Stimulated activated naive CD8-positive, alpha-beta T cell treated with anti-CD3 and anti-CD28 coated beads, Interleukin-15, Interleukin-2, amounts not matched to agents 100 U/mL and 50 U/mL, for 24 hours (primary cell): ENCODE results near the gene HNRNPLL.
A peak's percentile ranks its signal among the peaks of the same experiment; 100 is the strongest.
"Not testable (repeated sequence)": the region's sequence is repeated elsewhere in the genome, so short reads cannot be mapped to it uniquely, and the experiment has no call there.

Experiments
- ATAC-seq: fragments of 150-1000 bp; cut with Tn5 transposase; one replicate; pipeline ENCODE4 v1.10.0; 2021
- DNase-seq: peaks from one replicate; pipeline ENCODE4 v3.0.0; 2021

HNRNPLL gene

DNA sequence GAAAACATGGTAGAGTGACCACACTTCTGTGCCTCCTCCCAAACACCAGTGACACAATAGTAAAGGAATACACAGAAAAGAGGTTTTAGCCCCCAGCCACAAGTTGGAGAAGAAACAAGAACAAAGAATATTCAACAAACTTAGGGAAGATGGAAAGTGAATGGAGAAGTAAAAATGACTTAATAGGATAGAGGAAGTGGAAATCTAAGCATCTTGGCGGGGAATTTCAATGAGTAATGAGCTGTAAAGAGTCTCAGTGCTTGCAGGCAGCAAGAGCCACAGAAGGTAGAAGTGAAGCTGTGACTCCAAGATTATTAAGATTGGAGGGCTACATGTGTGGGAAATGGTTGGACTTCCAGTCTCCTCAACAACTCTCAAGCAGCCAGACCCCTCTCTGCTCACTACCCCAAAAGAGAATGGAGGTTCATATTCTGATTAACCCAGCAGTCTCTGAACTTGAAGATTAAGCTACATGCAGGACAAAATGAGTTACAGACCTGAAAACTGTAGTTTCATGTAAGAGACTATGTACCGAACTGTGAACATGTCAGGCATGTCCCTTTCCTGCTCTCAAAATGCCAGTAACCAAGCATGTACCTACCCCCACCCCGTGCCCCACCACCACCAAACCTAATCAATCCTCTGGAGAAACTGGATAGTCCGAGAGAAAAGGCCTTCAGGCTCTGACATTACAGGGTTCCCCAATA is 16.9 kb upstream of the HNRNPLL start:
- ATAC-seq (no peak), DNase-seq (no peak)

DNA sequence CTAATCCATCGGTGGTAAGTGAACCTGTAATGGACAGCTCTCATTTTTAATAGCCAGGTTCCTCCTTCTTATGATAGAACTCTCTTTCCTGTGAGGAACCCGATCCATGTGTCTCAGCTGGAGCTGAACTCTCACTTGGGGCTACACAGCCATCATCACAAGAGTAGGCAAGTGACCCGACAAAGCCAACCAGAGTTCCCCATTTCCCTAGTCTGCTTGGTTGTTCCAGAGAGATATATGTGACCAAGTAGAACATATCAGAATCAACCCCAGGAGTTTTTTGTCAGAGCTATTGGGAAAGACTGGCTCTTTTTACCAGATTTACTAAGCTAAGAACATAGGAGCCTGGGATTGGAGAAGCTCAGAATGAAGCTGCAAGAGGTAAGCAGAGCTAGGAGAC is 14.6 kb upstream of the HNRNPLL start:
- DNase-seq (no peak), ATAC-seq (no peak)

DNA sequence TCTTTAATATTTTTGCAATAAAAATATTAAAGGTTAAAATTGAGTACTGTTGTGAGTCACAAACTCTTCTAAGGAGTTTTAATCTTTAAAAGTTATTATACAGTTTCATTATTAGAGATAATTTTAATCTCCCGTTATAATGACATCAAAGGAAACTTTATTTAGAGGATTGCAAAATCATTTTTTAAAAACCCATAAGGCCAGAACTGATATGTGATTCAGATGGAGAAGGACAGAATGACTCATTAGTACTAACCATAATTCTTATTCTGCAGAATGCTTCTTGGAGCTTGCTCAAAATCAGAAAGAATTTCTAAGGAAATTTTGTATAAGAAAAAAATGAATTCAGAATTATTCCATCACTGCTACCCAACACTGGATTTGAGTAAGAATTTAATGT is 12.5 kb upstream of the HNRNPLL start:
- peak; percentile 50 for ATAC-seq
- DNase-seq = no peak

DNA sequence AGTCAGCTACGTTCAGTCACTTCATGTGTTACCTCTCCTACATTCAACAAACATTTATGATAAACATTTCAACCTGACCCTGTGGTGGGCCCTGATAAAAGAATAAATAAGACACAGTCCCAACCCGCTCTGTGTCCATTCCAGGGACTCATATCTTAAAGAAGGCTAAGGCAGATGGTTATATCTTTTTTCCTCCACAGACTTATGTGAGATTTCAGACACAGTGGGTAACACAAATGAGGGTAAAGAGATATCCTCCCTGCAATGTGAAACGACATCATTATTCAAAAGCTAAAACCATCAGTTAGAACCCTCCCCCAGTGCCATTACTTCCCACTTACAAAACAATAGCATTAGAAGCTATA is 11.1 kb upstream of the HNRNPLL start:
- DNase-seq (no peak), ATAC-seq (no peak)

DNA sequence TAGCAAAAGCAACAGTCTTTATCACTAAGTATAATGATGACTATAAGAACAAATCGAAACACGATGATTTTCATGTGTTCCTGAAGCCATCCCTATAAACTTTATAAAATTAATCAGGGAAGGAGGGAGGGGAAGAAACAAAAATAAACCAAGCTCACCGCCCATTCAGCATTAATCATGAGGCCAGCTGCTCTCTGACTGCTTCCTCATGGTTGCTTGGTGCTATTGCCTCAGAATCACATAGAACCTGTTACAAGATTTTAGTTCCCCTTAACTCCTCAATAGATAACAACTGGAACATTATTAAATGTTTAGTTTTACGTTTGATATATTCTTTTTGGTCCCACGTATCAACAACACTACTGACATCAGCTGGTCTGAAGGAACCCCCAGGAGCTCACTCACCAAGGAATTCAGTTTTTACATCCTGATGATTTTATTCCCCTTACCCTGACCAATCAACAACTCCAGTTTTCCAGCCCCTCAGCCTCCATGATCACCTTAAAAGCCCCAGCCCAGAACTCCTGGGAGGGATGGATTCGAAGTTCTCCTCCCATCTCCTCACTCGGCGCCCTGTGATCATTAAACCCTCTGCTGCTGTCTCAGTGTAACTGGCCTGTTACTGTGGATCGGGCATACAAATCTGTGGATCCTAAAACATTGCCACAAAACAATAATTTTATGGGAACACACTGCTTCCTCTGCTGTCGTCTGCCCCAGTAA is 10.6 kb upstream of the HNRNPLL start:
- ATAC-seq (no peak), DNase-seq (no peak)

DNA sequence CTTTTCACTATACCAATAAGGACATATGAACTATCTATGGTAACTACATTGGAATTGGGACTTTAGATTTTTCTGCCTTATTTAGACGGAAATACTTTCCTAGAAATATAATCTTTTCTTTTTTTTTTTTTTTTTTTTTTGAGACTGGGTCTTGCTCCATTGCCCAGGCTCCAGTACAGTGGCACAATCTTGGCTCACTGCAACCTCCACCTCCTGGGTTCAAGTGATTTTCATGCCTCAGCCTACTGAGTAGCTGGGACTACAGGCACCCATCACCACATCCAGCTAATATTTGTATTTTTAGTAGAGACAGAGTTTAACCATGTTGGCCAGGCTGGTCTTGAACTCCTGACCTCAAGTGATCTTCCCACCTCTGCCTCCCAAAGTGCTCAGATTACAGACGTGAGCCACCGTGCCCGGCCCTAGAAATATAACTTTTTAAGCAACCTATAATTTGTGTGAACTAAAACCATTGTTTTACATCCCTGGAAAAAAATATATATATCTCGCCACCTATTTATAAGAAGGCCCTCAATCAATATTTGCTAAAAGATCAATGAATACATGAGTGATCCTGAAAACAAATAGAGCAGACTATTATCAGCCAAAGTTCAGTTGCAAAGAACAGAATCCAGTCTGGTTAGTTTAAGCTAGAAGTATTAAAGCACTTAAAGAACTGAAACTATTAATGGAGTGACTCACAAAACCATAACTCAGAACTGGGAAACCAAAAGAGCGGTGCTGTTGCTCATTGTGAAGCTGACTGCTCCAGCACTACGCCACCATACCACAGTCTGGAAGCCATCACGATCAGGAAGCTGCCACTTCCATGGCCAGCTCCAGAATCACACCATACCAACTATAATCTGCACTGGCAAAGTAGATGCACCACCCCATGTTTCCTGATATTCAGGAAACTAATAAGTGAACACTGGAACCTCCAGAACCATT is 8.4 kb upstream of the HNRNPLL start:
- peak; percentile 83 for ATAC-seq
- DNase-seq = peak; percentile 43

DNA sequence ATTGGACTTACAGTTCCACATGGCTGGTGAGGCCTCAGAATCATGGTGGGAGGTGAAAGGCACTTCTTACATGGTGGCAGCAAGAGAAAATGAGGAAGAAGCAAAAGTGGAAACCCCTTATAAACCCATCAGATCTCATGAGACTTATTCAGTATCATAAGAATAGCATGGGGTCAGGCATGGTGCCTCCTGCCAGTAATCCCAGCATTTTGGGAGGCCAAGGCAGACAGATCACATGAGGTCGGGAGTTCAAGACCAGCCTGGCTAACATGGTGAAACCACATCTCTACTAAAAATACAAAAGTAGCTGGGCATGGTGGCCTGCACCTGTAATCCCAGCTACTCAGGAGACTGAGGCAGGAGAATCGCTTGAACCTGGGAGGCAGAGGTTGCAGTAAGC is 6.5 kb upstream of the HNRNPLL start:
- ATAC-seq, DNase-seq: not testable (repeated sequence)

DNA sequence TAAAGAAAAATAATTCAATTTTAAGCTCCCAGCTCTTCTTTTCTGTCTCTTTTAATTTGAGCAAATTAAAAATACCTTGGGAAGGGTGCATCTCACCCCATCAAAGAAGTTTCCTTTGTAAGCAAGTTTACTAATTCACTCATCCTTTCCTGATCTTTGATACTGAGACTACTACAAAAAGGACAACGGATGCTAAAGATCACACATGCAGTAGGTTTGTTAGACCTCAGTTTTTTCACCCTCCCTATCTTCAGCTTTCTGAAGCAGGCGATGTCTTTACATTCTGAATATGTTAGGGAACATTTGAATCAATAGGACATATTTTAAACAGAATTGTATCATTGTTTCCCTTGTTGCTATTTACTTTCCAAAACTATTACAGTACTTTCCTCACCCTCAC is 6.0 kb upstream of the HNRNPLL start:
- ATAC-seq (peak; percentile 12), DNase-seq (no peak)

DNA sequence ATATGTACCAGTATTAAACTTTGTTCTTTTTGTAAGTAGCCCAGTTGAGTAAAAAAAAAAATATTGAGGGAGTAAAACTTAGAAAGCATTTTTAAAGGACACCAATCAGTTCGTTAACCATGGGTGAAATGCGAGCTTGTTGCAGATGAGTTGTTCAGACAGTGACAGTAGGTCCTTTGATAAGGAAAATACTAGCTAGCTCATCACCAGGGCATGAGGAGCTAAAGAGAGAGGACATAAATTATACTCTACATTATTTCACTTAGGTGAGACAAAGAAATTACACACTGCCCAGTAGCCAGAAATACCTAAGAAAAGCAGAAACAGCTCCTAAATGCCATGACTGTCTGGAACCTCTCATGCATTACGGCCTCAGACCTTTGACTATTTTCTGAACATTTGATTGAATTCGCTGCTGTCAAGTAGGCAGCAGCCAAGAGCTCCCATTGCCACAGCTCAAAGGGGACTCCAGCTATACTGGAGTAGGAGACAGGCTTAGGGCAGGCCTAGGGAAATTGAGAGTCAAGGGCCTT is 2.6 kb upstream of the HNRNPLL start:
- DNase-seq (no peak), ATAC-seq (no peak)

DNA sequence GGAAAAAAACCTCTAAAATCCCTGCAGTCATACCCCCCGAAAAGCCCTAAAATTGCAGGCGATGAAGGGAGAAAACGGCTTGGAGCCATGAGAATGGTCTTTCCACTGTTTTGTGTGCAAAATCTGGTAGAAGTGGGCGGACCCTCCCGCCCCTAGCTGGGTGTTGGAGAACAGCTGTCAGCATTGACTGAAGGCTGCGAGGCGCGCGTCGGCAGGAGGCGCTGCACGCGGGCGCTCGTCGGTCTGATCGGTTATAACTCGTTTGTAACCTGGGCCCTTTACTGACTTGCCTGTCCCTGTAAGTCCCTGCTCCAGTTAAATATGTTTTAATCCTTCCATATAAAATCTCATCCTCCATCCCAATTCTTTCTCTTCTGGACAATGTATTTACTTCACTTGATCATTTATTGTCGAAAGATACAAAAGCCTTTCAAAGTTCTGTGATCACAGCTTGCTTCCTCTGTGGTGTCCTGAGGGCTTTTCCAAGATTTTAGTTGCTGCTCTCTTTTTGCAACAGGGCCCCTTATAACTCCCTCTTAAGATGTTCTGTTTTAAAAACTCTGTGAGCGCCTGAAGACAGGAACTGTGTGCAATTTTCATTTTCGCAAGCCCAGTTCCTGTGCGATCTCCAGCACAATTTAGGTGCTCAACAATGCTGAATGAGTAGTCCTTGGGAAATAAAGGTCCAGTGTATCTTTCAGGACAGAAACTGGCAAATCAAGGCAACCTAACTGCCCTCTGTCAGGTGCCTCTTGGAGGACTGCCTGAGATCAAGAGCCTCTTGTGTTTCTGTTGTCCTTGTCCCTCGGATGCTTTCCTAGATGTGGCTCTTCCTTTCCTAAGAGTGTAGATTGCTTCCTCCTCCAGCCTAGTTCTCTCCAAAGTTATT is 918 bp upstream of the HNRNPLL start:
- DNase-seq (peak; percentile 84), ATAC-seq (peak; percentile 78)

DNA sequence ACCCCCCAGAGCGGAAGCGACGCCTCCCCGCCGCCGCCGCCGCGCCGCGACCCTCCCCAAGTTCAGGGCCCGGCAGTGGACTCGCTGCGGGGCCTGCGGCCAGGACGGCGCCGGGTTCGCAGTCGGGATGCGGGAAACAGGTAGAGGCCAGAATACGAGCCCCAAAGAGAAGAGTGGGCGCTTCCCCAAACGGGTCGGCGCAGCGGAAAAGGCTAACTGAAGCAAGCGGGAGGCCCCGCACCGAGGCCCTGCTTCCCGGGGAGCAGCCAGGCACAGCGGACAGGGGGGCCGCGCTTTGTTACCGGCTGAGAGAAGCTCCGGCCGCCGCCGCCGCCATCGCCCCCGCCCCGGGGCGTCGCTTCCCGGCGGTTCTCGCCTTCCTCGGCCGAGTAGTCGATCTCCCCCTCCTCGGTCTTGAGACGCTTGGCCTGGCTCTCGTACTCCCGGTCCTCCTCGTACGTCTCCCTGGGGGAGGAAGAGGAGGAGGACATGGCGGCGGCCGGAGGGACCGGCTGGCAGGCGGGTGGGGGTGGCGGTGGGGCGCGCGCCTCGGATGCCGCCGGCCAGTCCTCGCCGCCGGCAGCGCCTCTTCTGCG is 494 bp downstream of the HNRNPLL start:
- ATAC-seq (peak; percentile 2), DNase-seq (peak; percentile 51)

DNA sequence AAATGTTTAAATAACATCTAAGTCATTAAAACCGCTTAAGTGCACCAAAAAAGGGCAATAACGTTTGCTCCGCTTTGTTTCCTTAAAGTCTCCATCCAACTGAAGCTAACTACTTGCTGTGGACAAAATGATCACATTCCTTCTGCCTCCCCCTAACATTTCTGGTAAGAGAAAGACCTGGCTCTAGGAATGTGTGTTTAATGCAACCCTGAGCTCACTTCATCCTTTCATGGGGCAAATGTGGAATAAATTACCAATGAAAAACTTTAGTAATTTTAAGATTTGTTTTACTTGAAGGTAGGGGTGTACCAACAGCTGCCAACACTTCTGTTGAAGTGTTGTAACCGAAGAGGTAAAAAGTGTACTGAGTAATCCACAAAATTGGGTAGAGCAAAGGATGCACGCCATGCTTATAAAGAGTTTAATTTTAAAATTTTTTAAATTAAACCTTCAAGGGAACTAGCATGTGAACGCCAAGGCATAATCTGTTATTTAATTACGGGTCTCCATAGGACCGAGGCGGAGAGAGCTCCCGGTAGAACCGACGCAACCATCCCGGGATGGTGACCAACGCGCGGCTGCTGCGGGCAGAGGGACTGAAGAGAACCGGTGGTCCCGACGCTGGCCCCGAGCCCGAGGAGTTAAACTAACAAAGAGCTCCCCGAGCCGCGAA is 1.1 kb downstream of the HNRNPLL start:
- DNase-seq (no peak), ATAC-seq (no peak)

DNA sequence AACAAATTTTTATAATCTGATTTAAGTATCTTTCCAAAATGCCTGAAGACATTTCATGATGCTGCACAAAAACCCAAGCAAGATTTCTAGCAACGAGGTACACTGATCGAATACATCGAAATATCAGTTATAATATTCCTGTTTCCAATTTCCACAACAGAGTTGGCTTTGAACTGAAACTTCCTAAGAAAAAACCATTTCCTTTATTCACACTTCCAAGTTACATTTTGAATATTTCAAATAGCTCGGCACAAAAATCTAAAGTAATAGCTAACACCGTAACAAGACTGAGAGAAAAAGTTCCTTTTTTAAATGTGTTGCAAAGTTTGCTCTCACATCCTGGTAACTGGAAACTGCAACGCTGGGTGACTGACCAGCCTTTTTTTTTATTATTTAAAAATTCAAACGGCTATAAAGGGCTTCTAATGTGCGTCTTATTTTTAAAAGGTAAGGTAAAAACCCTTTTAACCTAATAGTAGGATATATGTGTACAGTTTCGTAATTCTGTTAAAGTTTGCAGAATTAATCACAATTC is 1.7 kb downstream of the HNRNPLL start:
- DNase-seq (no peak), ATAC-seq (no peak)

DNA sequence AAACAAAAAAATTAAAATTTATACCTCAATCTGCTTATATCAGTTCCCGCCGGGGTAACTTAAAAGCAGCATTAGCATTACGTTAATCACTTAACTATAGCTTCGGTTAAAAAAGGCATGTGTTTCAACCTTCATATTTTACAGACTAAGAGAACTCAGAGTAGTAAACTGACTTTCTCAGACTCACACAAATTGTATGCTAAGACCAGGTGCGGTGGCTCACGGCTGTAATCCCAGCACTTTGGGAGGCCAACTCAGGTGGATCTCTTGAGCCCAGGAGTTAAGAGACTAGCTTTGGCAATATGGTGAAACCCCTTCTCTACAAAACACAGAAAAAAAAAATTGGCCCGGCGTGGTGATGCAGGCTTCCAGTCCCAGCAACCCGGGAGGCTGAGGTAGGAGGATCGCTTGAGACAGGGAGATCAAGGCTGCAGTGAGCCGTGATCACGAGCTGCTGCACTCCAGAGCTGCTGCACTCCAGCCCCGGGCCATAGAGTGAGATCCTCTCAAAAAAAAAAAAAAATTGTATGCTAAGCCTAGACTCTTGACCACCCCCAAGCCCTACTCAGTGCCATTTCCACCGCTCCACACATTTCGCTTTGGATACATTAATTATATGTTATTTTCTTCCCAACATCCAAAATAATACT is 2.4 kb downstream of the HNRNPLL start:
- no peak for ATAC-seq

DNA sequence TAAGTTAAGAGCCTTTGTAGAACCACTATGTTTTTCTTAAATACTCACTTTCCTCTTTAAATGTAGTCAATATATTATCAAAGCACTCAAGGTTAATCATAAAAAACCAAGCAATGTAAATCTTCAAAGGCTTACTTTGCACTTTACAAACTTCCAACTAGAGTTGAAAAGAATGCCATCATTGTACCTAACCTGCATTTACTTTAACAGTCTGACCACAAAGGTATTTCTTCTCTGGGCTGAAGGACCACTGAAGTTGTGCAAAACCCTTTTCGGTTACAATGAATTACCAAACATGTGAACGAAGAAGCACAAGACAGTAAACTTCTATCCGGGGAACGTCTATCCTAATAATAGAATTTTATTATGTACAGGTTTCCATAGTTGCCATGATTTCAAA is 3.0 kb downstream of the HNRNPLL start:
- ATAC-seq (no peak), DNase-seq (no peak)

More for the DNA sequence above, 2.4 kb downstream of the HNRNPLL start:
- DNase-seq = no peak

DNA sequence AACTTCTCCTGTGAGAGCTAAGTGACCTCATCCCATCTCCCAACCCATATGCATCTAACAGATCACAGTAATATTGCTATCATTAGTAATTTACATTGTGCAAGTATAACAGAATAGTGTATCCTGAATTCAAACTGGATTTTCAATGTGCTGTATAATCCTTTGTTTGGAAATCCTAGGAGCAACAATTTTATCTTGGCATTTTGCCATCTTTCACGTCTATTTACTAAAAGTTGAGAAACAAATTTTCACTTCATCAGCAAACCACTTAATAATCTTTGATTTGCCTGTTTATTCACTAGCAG is 3.8 kb downstream of the HNRNPLL start:
- DNase-seq (no peak), ATAC-seq (no peak)

DNA sequence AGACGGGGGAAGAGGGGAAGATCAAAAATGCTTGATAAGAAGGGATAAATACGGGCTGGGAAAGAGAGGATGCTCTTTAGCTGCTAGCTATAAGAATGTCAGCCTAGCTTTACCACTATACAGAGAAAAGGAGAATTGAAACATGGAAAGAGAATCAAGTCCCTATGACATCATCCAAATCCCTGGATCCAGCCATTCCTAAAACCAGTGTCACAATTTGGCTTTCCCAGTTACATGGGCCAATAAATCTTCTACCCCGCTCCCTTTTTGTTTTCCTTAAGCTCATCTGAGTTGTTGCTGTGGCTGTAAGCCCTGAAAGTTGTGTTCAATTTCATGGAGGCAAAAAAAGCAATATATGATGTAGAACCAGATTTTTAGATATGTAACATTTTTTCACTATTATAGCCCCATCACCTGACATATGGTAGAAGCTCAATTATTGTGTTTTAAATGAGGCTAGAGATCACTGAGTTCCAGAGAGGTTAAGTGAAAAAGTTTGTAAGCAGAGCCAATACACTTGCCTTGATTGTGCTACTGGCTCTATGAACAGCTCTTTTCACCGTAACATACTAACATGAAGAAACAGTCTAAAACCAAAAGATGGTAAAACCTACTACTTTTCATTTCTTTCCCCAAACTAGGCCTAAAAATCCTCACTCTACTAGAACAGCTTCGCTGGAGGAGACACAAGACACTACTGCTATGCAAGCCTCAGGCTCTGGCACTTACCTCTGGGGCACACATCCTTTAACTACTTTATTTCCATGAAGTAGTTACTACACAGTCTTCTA is 4.3 kb downstream of the HNRNPLL start:
- DNase-seq (no peak), ATAC-seq (no peak)

DNA sequence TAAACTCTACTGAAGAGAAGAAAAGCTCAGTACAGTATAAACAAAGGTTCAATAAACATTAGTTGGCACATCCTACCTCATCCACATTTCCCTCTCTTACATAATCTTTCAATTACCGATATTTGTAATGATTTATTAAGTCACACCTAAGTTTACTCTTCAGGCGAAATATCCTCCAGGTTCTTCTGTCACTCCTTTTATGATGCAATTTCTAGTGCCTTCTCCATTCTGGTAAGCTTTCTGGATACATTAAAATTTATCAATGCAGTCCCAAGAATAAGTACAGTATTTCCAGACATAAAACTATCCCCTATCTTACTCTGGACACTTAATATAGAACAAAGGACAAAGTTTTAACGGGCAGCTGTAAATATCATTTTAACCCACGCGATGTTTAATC is 5.6 kb downstream of the HNRNPLL start:
- DNase-seq (no peak), ATAC-seq (no peak)

DNA sequence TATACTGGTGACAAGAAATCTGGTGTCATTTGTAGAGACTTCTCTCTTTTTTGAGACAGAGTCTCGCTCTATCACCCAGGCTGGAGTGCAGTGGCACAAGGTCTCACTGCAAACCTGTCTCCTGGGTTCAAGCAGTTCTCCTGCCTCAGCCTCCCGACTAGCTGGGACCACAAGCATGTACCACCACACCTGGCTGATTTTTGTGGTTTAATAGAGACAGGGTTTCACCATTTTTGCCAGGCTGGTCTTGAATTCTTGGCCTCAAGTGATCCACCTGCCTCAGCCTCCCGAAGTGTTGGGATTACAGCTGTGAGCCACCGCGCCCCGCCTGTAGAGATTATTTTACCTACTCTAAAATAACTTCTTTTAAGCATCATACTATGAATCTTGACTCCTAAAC is 6.5 kb downstream of the HNRNPLL start:
- DNase-seq = no peak
- no peak for ATAC-seq
